HG02981 (cell line): ENCODE measurements around the gene STOX2.

Experiments
- ATAC-seq: cut with Tn5 transposase; IDR thresholded peaks from one replicate; pipeline ENCODE4 v1.9.1; 2021; ENCODE audit warnings: mild to moderate bottlenecking, moderate library complexity; ENCODE audit not compliant: unreplicated experiment

STOX2 gene

DNA sequence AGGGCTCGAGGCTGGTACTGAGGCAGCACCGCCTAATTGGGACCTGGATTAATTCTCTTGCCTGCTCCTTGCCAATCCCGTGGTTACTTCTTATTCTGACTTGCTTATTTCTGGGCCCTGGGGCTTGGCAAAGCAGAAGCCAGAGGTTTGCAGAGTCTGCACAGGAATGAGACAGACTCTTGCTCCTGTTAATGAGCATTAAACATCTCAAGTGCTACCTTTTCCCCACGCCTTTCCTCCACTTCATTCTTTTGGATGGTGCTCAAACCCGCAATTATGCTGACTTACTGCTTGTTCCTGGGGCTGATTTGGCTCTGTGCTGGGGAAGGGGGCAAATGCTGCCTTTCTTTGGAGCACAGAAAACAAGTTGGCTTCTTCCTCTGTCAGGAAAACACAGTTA lies 16.5 kb upstream of the STOX2 start:
- no peak for ATAC-seq

DNA sequence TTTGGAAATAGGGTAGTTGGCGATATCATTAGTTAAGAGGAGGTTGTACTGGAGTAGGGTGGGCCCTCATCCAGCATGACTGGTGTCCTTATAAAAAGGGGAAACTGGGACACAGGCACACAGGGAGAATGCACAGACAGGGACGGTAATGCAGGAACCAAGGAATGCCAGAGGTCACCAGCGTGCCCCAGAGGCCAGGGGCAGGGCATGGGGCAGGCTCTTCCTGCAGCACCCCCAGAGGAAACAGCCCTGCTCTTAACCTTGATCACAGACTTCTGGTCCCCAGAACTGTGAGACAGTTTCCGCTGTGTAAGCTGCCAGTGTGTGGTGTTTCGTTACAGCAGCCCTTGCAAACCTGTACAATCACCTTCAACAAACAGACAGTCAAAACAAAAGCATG lies 15.9 kb upstream of the STOX2 start:
- no peak for ATAC-seq

DNA sequence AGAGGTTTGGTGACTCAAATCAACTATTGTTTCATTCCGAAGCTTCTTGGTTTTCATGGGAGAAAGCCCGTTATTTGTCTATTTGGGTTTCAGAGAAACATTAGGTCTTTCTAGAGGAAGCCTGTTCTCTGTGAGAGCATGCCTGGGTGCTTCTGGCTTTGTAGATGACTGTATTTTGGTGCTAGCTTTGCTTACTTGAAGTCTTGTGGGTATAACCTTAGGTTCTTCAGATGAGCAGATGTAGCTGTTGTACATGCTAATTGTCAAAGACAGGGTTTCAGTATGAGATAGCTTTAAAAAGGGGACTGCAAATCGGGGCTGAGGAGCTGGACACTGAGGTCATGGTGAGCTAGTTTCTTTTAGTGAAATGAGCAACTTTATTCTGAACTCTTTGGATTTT lies 7.9 kb upstream of the STOX2 start:
- no peak for ATAC-seq

DNA sequence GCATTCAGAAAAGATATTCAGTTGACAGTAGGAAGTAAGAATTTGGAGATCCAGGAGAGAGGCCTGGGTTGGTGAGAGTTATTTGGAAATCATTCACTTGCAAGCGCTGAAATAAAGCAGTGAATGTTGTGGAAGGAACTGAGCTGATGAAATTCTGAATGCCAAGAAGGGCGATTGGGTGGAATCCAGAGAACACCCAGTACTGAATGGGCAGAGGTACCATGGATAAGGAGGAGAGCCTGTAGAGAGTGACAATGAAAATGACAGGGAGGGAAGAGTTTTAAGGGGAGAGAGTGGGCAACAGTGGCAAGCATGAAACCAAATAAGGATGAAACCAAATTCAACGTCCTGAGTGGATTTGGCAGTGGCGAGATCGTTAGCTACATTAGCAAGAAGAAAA lies 6.7 kb upstream of the STOX2 start:
- no peak for ATAC-seq

DNA sequence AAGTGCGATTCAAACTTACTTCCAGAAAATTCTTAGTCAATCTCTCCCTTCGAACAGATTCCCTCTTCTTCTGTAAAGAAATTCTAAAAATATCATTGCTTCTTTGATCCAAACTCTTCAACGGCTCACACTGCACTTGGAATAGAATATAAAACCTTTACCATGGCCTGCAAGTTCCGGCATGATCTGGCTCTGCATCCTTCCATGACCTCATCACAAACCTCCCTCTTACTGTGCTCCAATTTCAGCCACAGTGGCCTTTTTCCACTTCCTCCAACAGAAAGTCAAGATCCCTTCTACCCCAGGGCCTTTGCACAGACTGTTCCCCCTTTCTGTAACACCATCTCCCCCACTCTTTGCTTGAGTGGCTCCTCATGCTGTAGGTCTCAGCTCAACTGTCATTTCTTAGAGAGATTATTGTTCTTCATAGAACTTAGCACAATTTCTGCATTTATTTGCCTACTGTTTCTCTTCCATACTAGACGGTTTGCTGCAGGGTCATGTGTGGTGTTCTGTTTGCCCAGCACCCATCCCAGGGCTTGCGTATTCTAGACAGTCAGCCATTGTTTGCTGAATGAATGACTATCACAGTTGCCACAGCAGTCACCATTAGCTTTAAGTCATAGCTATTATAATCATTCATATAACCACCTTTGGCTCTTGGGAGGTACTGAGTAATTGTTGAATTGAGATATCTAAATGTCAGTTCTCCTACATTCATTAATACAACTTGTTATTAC lies 1.9 kb upstream of the STOX2 start:
- no peak for ATAC-seq

- ATAC-seq: no peak
Measured at GRCh38 chr4:183905593-183906488, 734 bp downstream of the STOX2 start.

DNA sequence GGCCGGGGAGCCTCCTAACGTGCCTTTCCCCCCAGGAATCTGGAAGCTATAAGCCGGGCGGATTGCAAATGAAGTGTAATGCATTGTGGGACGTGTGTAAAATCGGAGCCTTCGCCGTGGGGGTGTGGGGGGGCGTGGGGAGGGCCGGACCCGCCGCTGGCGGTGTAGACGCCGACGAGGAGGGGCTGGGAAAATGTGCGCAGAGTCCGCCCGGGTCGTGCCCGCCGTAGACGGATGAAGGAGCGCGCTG lies 1.3 kb downstream of the STOX2 start:
- ATAC-seq: no peak

DNA sequence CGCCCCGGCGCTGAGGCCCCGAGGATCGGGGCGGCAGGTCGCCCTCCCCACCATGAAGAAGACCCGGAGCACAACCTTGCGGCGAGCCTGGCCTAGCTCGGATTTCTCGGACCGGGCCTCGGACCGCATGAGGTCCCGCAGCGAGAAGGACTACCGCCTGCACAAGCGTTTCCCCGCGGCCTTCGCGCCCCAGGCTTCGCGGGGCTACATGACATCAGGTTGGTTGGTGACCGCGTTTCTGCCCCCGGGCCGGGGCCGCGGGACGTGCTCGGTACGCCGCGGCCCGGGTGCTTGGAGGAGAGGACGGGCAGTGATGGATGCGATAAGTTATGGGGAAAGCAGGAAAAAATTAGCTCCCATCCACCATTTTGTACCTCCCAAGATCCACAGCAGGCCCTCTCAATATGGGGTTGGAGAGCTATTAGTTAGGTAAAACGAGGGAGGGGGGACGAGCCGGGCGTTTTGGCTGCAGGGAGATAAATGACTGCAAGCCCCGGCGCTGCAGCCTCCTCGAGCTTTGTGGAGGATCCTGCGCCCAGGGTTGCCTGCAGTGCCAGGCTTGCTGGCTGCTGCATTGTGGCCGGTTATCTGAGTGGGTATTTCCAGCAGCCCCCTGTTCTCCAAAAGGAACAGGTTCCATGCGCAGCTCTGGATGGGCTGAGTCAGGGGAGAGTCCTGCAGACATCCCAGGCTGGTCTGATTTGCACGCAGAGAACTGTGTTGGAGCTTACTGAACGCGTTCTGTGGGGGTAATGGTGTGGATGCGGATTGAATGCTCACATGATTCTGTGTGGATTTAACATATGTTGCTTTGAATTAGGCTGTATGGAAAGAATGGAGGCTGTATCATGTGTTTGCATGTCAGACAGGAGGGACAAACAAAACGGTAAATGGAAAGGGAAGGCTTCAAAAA lies 1.9 kb downstream of the STOX2 start:
- ATAC-seq: no peak

DNA sequence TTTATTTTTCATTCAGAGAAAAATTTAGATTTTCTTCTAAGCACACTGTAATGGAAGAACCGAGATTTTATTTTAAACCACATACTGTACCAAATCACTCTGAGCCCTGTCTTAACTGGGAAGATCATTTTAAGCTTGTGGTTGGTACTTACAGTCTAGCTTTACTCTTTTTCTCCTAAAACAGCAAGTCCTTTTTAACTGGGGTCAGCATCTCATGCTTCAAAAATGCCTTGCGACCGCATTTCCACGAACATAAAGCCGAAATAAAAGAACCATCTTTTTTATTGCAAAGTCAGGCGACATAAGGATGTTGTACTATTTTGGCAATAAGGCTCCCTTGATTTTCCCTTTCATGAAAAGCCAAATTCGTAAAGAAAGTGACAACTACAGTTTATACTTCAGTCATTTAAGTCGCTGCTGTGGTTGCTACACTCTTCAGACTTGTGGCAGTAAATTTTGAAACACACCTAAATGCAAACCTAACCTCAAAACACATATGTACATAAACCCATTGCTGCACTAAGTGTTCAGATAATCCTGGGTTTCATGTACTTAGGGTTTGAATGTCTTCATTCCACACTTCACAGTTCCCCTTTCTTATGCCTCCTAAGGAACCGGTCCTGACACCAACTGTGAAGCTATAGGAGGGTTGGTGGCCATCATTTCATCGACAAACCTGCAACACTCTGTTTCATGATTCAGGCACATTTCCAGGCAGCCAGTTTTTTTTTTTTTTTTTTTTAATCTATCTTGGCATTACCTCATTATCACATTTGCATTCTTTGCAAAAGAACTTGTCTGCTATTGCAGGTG lies 3.0 kb downstream of the STOX2 start:
- no peak for ATAC-seq

DNA sequence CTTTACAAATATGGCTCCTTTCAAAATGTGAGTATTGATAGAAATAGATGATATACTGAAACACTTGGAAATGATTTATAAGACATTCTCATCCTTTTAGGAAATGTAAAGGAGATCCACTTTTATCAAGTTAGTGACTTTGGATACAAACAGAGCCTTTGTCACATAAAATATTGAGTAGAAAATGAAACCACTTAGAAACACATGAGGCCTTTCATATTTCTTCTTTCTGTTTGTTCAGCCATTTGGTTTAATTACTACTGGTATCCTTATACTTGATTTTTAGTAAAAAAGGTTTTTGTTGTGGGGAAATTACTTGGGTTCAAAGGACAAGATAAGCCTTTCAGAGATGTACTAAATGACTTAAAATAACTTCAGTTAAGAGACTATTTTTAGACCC lies 4.1 kb downstream of the STOX2 start:
- ATAC-seq: no peak

- no peak for ATAC-seq
Measured at GRCh38 chr4:183909801-183910200, 4.7 kb downstream of the STOX2 start.

DNA sequence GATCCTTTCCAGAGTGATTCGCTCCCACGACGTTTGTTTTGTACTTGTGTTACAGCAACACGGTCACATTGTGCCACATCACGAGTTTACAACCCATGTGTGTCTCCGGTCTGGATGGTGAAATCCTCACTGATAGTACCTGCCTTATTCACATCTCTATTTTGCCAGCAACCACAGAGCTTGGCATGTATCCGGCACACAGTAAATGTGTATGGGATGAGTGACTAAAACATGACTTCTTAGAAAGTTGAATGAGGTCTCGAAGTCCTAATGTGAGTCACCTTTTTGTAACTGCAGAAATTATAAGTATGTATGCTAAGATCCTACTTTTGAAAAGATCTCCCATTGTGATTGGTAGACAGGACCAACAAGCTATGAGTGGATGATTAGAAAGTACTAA lies 7.5 kb downstream of the STOX2 start:
- no peak for ATAC-seq

- no peak for ATAC-seq
Measured at GRCh38 chr4:183915976-183916375, 10.9 kb downstream of the STOX2 start.

DNA sequence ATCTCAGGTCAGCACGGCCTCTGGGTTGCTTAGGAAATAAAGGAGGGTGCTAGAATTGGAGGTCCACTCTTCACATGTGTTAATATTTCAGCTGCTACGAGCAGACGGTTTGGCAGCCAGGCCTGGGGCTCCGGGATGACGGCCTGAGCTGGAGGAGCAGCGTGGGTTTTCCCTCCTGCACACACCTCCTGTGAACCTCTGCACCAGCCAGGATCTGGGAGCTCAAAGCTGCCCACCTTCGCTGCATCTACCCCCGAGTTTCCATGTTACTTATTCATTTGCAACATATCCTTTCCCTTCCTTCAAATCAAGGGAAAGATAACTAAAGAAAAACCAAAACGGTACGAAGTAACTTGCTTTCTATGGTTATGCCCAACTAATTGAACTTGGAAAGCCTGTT lies 13.6 kb downstream of the STOX2 start:
- no peak for ATAC-seq

- no peak for ATAC-seq
Measured at GRCh38 chr4:183919141-183919540, 14.0 kb downstream of the STOX2 start.

- ATAC-seq: no peak
Measured at GRCh38 chr4:183920512-183920911, 15.4 kb downstream of the STOX2 start.

GRCh38 chr4:183921335-183921734 lies 16.2 kb downstream of the STOX2 start:
- no peak for ATAC-seq

DNA sequence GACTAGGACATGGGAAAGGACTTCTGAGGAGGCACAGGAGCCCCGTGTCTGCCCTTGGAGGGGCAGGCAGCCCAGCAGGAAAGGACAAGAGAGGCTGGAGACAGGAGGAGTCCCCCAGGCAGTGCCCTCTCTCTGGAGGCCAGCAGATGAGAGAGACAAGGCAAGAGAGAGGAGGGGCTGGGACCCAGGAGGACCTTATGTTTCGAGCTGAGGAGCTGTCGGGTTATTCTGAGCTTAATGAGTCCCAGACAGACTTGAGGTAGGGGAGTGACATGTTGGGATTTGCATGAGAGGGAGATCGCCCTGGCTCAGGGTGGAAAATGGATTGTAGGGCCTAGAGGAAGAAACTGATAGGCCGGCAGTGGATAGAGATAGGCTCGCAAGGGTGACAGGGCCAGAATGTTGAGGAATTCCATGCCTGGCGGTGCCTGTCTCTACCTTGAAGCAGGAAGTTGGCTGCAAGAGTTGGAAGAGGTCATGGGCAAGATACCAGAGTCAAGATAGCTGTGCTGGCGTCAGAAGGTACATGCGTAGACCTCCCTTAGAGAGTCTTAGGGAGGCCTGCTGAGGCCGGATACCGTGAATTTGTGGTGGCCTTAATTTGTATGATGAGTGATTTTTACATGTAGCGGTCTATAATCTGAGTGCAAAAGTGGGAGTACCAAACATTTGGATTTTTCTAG lies 19.4 kb downstream of the STOX2 start:
- ATAC-seq: no peak

- no peak for ATAC-seq
Measured at GRCh38 chr4:183926950-183927349, 21.8 kb downstream of the STOX2 start.

DNA sequence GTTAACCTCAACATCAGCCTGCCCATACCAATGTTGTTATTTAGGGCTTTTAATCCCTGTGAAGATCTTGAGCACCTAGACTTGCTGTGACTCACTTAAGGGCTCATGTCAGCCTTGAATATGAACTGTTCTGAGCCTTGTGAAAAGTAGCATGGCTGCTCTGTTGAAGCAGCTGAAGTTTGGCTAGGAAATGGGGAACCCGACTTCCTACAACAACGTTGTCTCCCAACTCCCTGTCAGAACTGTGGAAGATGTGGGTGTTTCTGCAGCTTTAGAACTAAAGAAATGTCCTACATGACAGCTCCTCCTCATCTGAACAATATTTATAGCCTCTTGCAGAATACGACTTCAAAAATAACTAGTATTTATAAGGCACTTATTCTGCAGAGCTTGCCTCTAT lies 27.5 kb downstream of the STOX2 start:
- ATAC-seq: no peak
